Measurements from ENCODE around the gene IL22RA2.

- TF ChIP-seq CTCF (IDR thresholded peaks at IDR 0.05), result peak in 3 of 4 experiments; percentile 29 to 53 (median 47)
- TF ChIP-seq POLR2AphosphoS5 (IDR thresholded peaks at IDR 0.05), result no peak
- TF ChIP-seq POLR2A (IDR thresholded peaks at IDR 0.05), result no peak
Measured at GRCh38 chr6:137165375-137166246, 7.8 kb downstream of the IL22RA2 start.
